Nephron progenitor cell (in vitro differentiated cells): ENCODE measurements around the gene CTNNA2.

Source experiments
- DNase-seq: peaks from one replicate; pipeline ENCODE4 v3.0.0; 2021
- H3K27ac Mint-ChIP-seq: 2 replicates; pipeline ENCODE4 v1.8.0; 2021; ENCODE audit warnings: mild to moderate bottlenecking, moderate library complexity, mixed read lengths
- H3K27me3 Mint-ChIP-seq: 2 replicates; pipeline ENCODE4 v1.8.0; 2021; ENCODE audit warnings: mild to moderate bottlenecking, low read depth, mixed read lengths; ENCODE audit not compliant: poor library complexity
- H3K36me3 Mint-ChIP-seq: 2 replicates; pipeline ENCODE4 v1.8.0; 2021; ENCODE audit warnings: low read depth, mixed read lengths
- H3K4me1 Mint-ChIP-seq: 2 replicates; pipeline ENCODE4 v1.8.0; 2021; ENCODE audit warnings: mixed read lengths
- H3K4me3 Mint-ChIP-seq: 2 replicates; pipeline ENCODE4 v1.8.0; 2021; ENCODE audit warnings: mild to moderate bottlenecking, moderate library complexity, mixed read lengths
- H3K9me3 Mint-ChIP-seq: 2 replicates; pipeline ENCODE4 v1.8.0; 2021; ENCODE audit warnings: mild to moderate bottlenecking, moderate library complexity, mixed read lengths
- CTCF ChIP-seq: fragments of 200-600 bp; sonication (generic); IDR thresholded peaks from 2 replicates; pipeline ENCODE4 v1.5.0; 2021; ENCODE audit warnings: antibody characterized with exemption

Gene CTNNA2

GRCh38 chr2:80205498-80205897 lies 692.6 kb downstream of the CTNNA2 start:
- no peak for DNase-seq
- TF ChIP-seq CTCF, result no peak
- Mint-ChIP-seq H3K4me1 (no peaks in the 10 kb centered on the region), H3K4me3 (no peak overlapping the region), H3K9me3 (peaks cover 37% of the 10 kb centered on the region), H3K27me3 (peaks cover 3% of the 10 kb centered on the region), H3K36me3 (peaks cover 16% of the 10 kb centered on the region), H3K27ac (no peak overlapping the region)

- peaks cover 7% of the 10 kb centered on the region for H3K27me3 Mint-ChIP-seq
- no peak for DNase-seq
- H3K4me3 Mint-ChIP-seq, result no peak overlapping the region
- H3K27ac Mint-ChIP-seq, result no peak overlapping the region
- peaks cover 39% of the 10 kb centered on the region for H3K9me3 Mint-ChIP-seq
- no peak for TF ChIP-seq CTCF
- peaks cover 3% of the 10 kb centered on the region for H3K36me3 Mint-ChIP-seq
- no peaks in the 10 kb centered on the region for H3K4me1 Mint-ChIP-seq
Observed at GRCh38 chr2:80209458-80209857, 696.6 kb downstream of the CTNNA2 start.

GRCh38 chr2:80217446-80217845 lies 704.6 kb downstream of the CTNNA2 start:
- peaks cover 3% of the 10 kb centered on the region for H3K27me3 Mint-ChIP-seq
- no peaks in the 10 kb centered on the region for H3K4me1 Mint-ChIP-seq
- peaks cover 6% of the 10 kb centered on the region for H3K36me3 Mint-ChIP-seq
- H3K27ac Mint-ChIP-seq, result no peak overlapping the region
- H3K9me3 Mint-ChIP-seq, result peaks cover 49% of the 10 kb centered on the region
- H3K4me3 Mint-ChIP-seq, result no peak overlapping the region
- no peak for TF ChIP-seq CTCF
- DNase-seq, result no peak

- peaks cover 8% of the 10 kb centered on the region for H3K27me3 Mint-ChIP-seq
- no peak for TF ChIP-seq CTCF
Observed at GRCh38 chr2:80222644-80223043, 709.8 kb downstream of the CTNNA2 start.

GRCh38 chr2:80231421-80231820 lies 718.6 kb downstream of the CTNNA2 start:
- DNase-seq, result no peak
- no peak for TF ChIP-seq CTCF
- no peaks in the 10 kb centered on the region for H3K9me3 Mint-ChIP-seq
- H3K27me3 Mint-ChIP-seq, result peaks cover 5% of the 10 kb centered on the region
- H3K36me3 Mint-ChIP-seq, result no peaks in the 10 kb centered on the region
- no peak overlapping the region for H3K4me3 Mint-ChIP-seq
- H3K27ac Mint-ChIP-seq, result no peak overlapping the region
- H3K4me1 Mint-ChIP-seq, result no peaks in the 10 kb centered on the region

More at GRCh38 chr2:80222644-80223043, 709.8 kb downstream of the CTNNA2 start:
- Mint-ChIP-seq H3K27ac (no peak overlapping the region), H3K36me3 (no peaks in the 10 kb centered on the region), H3K4me3 (no peak overlapping the region), H3K9me3 (peaks cover under 1% of the 10 kb centered on the region), H3K4me1 (no peaks in the 10 kb centered on the region)
- no peak for DNase-seq

- no peak for DNase-seq
- Mint-ChIP-seq H3K9me3 (no peaks in the 10 kb centered on the region), H3K36me3 (no peaks in the 10 kb centered on the region), H3K4me1 (no peaks in the 10 kb centered on the region), H3K27ac (no peak overlapping the region), H3K4me3 (no peak overlapping the region), H3K27me3 (no peaks in the 10 kb centered on the region)
- no peak for TF ChIP-seq CTCF
Observed at GRCh38 chr2:80233333-80233732, 720.5 kb downstream of the CTNNA2 start.
